Measurements from ENCODE around the gene PLPP1. TPM values are rescaled to one million over a fixed set of nuclear protein-coding genes. Genes with fewer than 3 reads are reported as not detected.
A peak's percentile ranks its signal among the peaks of the same experiment; 100 is the strongest.

PLPP1 gene
- total and polyA plus RNA-seq, 2 experiments from 2014 or later = 39.1 to 97.1 TPM

- no peak overlapping the region; the same call in 1 of the 2 replicates for H3K27ac ChIP-seq (ENCODE audit: low read depth)
- peaks cover 66% of the 10 kb centered on the region for H3K4me1 ChIP-seq (ENCODE audit: insufficient read depth)
- no peak overlapping the region; the same call in 1 of the 2 replicates for H2AFZ ChIP-seq
- peaks cover 29% of the 10 kb centered on the region for H4K20me1 ChIP-seq (replicated peaks; ENCODE audit: insufficient read depth)
- H3K4me1 Mint-ChIP-seq = peaks cover 47% of the 10 kb centered on the region
- H3K4me3 ChIP-seq = peak overlapping the region; percentile 93
- H3K79me2 ChIP-seq (replicated peaks; ENCODE audit: insufficient read depth) = peaks cover 53% of the 10 kb centered on the region
- H3K4me2 ChIP-seq = peak overlapping the region; percentile 85
- H3K27me3 ChIP-seq (ENCODE audit: insufficient read depth) = no peaks in the 10 kb centered on the region
- no peaks in the 10 kb centered on the region for H3K9me3 Mint-ChIP-seq
- H3F3A ChIP-seq (replicated peaks; ENCODE audit: low read depth) = 0 out of 2 replicates have a peak, but pooled peaks cover 7% of the 10 kb centered on the region
- H3K9me2 ChIP-seq (ENCODE audit: insufficient read depth) = no peaks in the 10 kb centered on the region
- peak overlapping the region; percentile 77 for H3K4me3 Mint-ChIP-seq
- TF ChIP-seq STAT1 (IDR thresholded peaks at IDR 0.05; ENCODE audit: unreplicated experiment) = no peak
- TF ChIP-seq POLR2AphosphoS5 (IDR thresholded peaks at IDR 0.05; ENCODE audit: low read depth) = no peak; the same call in 1 of the 2 replicates
- TF ChIP-seq NANOG (IDR thresholded peaks at IDR 0.05; ENCODE audit: borderline replicate concordance) = no peak
- TF ChIP-seq EZH2 (IDR thresholded peaks at IDR 0.05; ENCODE audit: low read depth, unreplicated experiment) = no peak
- TF ChIP-seq EZH2phosphoT487 (IDR thresholded peaks at IDR 0.05; ENCODE audit: unreplicated experiment) = no peak
- no peak for TF ChIP-seq ZNF331 (CRISPR knock-in tag; IDR thresholded peaks at IDR 0.05; ENCODE audit: low read depth)
- TF ChIP-seq JUNB (IDR thresholded peaks at IDR 0.05; ENCODE audit: unreplicated experiment) = no peak
- TF ChIP-seq REST (IDR thresholded peaks at IDR 0.05; ENCODE audit: unreplicated experiment) = no peak
- no peak for TF ChIP-seq ZNF114 (CRISPR knock-in tag; IDR thresholded peaks at IDR 0.05)
- TF ChIP-seq ETS1 (IDR thresholded peaks at IDR 0.05) = no peak
- no peak for TF ChIP-seq CTCF (conservative IDR thresholded peaks at IDR 0.05; ENCODE audit: low read depth in 2 of 2)
- TF ChIP-seq CREB1 (CRISPR knock-in tag; IDR thresholded peaks at IDR 0.05; ENCODE audit: low read depth) = no peak
- no peak for TF ChIP-seq ZNF462 (CRISPR knock-in tag; IDR thresholded peaks at IDR 0.05)
- H3K36me3 Mint-ChIP-seq (ENCODE audit: low read depth) = peaks cover 2% of the 10 kb centered on the region; the same call in 2 of the 3 replicates
- peak; percentile 66 for DNase-seq (ENCODE audit: low spot score)
- peaks cover 11% of the 10 kb centered on the region for H3K27me3 Mint-ChIP-seq (ENCODE audit: insufficient read depth, low read depth, poor library complexity)
- H3K27ac Mint-ChIP-seq = no peak overlapping the region
- peak; percentile 64 for ATAC-seq
- no peaks in the 10 kb centered on the region for H3K36me3 ChIP-seq (ENCODE audit: insufficient read depth)
Measured at GRCh38 chr5:55533521-55534435, 986 bp downstream of the PLPP1 start.
